ENCODE measurements around the gene ACSS1.

The ACSS1 gene

DNA sequence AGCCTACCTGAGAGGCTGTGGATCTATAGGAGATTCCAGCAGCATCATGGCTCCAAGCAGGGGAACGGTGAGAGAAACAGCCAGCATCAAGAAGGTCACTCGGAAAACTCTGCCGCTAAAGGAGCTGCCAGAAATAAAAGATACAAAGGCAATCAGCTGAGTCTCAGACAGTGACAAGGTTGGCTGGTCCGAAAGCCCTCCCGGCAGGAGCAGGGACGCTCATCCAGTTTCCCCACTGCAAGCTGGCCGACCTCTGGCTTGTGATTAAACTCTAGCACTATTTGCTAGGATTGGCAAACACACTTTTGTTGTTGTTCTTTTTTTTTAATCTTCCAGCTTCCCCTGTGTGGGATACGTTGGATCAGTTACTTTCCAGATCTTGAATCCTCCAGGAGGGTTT lies 74.0 kb downstream of the ACSS1 start:
- no peak for DNase-seq (ENCODE audit: low read depth in 1 of 2, low spot score in 1 of 2)
- Histone ChIP-seq H3K27ac (replicated peaks) (peak overlapping the region; percentile 75), H3K4me3 (replicated peaks; ENCODE audit: insufficient read depth, low read length) (no peak overlapping the region), H3K27me3 (ENCODE audit: insufficient read depth, poor library complexity, severe bottlenecking) (no peaks in the 10 kb centered on the region)
- TF ChIP-seq, protein P1, sequence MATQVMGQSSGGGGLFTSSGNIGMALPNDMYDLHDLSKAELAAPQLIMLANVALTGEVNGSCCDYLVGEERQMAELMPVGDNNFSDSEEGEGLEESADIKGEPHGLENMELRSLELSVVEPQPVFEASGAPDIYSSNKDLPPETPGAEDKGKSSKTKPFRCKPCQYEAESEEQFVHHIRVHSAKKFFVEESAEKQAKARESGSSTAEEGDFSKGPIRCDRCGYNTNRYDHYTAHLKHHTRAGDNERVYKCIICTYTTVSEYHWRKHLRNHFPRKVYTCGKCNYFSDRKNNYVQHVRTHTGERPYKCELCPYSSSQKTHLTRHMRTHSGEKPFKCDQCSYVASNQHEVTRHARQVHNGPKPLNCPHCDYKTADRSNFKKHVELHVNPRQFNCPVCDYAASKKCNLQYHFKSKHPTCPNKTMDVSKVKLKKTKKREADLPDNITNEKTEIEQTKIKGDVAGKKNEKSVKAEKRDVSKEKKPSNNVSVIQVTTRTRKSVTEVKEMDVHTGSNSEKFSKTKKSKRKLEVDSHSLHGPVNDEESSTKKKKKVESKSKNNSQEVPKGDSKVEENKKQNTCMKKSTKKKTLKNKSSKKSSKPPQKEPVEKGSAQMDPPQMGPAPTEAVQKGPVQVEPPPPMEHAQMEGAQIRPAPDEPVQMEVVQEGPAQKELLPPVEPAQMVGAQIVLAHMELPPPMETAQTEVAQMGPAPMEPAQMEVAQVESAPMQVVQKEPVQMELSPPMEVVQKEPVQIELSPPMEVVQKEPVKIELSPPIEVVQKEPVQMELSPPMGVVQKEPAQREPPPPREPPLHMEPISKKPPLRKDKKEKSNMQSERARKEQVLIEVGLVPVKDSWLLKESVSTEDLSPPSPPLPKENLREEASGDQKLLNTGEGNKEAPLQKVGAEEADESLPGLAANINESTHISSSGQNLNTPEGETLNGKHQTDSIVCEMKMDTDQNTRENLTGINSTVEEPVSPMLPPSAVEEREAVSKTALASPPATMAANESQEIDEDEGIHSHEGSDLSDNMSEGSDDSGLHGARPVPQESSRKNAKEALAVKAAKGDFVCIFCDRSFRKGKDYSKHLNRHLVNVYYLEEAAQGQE (IDR thresholded peaks at IDR 0.05; ENCODE audit: insufficient replicate concordance, low read depth) = no peak

DNA sequence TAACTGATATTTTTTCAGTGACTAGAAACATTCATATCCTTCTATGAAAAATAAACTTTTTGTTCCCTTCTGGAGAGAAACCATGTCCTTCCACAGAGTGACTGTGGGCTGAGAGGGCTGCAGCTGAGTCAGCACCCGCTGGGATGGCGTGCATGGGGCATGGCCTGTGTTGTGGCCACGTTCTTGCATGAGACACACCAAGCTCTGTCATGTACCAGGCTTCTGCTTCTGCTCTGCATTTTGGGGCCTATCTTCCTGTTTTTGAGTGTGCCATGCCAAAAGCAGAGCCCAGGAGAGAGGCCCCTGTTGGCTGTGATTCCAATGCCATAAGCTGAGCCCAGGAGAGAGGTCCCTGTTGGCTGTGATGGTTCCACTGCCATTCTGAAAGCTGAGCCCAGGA lies 76.1 kb downstream of the ACSS1 start:
- DNase-seq (ENCODE audit: low read depth in 1 of 2, low spot score in 1 of 2) = peak in 1 of 2 experiments; percentile 91
- Histone ChIP-seq H3K27me3 (ENCODE audit: insufficient read depth, poor library complexity, severe bottlenecking) (no peaks in the 10 kb centered on the region), H3K27ac (replicated peaks) (peak overlapping the region; percentile 75), H3K4me3 (replicated peaks; ENCODE audit: insufficient read depth, low read length) (no peak overlapping the region)
- TF ChIP-seq, protein P1 (IDR thresholded peaks at IDR 0.05; ENCODE audit: insufficient replicate concordance, low read depth) = no peak
- peak; percentile 35; the same call in 1 of the 2 replicates for TF ChIP-seq SPI1 (IDR thresholded peaks at IDR 0.05; ENCODE audit: borderline replicate concordance, low read depth)

DNA sequence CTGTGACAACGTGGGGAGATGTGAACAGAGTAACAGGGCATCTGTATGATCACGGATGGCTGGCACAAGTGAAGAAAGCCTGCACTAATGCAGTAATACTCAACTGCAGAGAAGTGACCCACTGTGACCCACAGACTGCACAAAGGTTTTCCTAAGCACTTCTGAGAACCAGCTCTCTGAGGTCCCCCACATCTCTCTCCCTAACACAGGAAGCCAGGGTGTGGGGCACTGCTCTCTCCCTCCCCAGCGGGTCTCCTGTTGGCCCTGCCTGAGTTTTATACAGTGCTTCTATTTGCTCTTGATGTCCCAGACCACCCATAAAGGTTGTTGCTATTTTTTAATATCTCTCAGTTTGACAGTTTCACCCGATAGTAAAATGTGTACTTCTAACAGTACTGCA lies 76.7 kb downstream of the ACSS1 start:
- TF ChIP-seq POLR2AphosphoS5 (IDR thresholded peaks at IDR 0.05; ENCODE audit: low read depth) (no peak), GABPA (IDR thresholded peaks at IDR 0.05; ENCODE audit: low read depth) (no peak), SPI1 (IDR thresholded peaks at IDR 0.05; ENCODE audit: borderline replicate concordance, low read depth) (no peak)
- TF ChIP-seq, protein P2, sequence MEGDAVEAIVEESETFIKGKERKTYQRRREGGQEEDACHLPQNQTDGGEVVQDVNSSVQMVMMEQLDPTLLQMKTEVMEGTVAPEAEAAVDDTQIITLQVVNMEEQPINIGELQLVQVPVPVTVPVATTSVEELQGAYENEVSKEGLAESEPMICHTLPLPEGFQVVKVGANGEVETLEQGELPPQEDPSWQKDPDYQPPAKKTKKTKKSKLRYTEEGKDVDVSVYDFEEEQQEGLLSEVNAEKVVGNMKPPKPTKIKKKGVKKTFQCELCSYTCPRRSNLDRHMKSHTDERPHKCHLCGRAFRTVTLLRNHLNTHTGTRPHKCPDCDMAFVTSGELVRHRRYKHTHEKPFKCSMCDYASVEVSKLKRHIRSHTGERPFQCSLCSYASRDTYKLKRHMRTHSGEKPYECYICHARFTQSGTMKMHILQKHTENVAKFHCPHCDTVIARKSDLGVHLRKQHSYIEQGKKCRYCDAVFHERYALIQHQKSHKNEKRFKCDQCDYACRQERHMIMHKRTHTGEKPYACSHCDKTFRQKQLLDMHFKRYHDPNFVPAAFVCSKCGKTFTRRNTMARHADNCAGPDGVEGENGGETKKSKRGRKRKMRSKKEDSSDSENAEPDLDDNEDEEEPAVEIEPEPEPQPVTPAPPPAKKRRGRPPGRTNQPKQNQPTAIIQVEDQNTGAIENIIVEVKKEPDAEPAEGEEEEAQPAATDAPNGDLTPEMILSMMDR (IDR thresholded peaks at IDR 0.05; ENCODE audit: insufficient read depth, low read length) = no peak
- TF ChIP-seq, protein P1 (IDR thresholded peaks at IDR 0.05; ENCODE audit: insufficient replicate concordance, low read depth) = no peak
- DNase-seq (ENCODE audit: low read depth in 1 of 2, low spot score in 1 of 2) = no peak
- peak overlapping the region; percentile 75 for H3K27ac ChIP-seq (replicated peaks)

DNA sequence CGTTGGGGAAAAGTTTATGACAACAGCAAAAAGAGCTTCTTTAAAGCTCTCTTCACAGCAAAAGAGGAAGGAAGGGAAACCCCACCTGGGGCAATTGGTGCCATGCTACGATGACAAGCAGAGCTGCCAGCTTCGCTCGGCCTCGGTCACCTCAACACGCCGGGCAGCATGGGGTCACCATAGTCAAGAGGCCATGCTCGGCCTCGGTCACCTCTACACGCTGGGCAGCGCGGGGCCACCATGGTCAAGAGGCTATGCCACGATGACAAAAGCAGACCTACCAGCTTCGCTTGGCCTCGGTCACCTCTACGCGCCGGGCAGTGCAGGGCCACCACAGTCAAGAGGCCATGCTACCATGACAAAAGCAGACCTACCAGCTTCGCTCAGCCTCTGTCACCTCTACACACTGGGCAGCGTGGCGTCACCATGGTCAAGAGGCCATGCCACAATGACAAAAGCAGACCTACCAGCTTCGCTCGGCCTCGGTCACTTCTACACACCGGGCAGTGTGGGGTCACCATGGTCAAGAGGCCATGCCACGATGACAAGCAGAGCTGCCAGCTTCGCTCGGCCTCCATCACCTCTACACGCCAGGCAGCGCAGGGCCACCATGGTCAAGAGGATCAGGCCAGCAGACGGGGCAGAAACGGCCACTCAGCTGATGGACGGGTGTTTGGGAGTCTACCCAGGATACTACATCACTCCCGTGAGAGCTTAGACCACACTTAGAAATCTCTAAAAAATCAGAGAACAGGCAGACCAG lies 77.5 kb downstream of the ACSS1 start:
- peak in 1 of 2 experiments; percentile 80 for DNase-seq (ENCODE audit: low read depth in 1 of 2, low spot score in 1 of 2)
- H3K27me3 ChIP-seq (ENCODE audit: insufficient read depth, poor library complexity, severe bottlenecking) = no peaks in the 10 kb centered on the region
- TF ChIP-seq POLR2AphosphoS5 (IDR thresholded peaks at IDR 0.05; ENCODE audit: low read depth) (no peak), GABPA (IDR thresholded peaks at IDR 0.05; ENCODE audit: low read depth) (no peak), SPI1 (IDR thresholded peaks at IDR 0.05; ENCODE audit: borderline replicate concordance, low read depth) (peak; percentile 35; the same call in 1 of the 2 replicates)
- TF ChIP-seq, protein P1 (IDR thresholded peaks at IDR 0.05; ENCODE audit: insufficient replicate concordance, low read depth) = no peak
- TF ChIP-seq, protein P2 (IDR thresholded peaks at IDR 0.05; ENCODE audit: insufficient read depth, low read length) = no peak
- H3K27ac ChIP-seq (replicated peaks) = peak overlapping the region; percentile 75
- no peak overlapping the region for H3K4me3 ChIP-seq (replicated peaks; ENCODE audit: insufficient read depth, low read length)

More for the DNA sequence above, 76.7 kb downstream of the ACSS1 start:
- Histone ChIP-seq H3K4me3 (replicated peaks; ENCODE audit: insufficient read depth, low read length) (no peak overlapping the region), H3K27me3 (ENCODE audit: insufficient read depth, poor library complexity, severe bottlenecking) (no peaks in the 10 kb centered on the region)
